HCT116 (cell line): ENCODE data around the gene GRIN3B. TPM values are rescaled to one million over a fixed set of nuclear protein-coding genes. Genes with fewer than 3 reads are reported as not detected.

ENCODE experiments used
- ATAC-seq: fragments of 200-7000 bp; cut with Tn5 transposase; 2 replicates; pipeline ENCODE4 v1.9.1; 2020; ENCODE audit warnings: mild to moderate bottlenecking, moderate library complexity
- BruUV-seq: library from RNA; stranded (reverse); fragments of 400-500 nt; replicated peaks from 2 replicates; lab custom pipeline; 2021; lab: Mats Ljungman, UMichigan
- CTCF ChIA-PET: fragments of 300-600 bp; sonication (Branson Sonifier 250); formaldehyde crosslinking; loops from one replicate; lab custom pipeline; 2021; ENCODE audit warnings: antibody characterized with exemption; lab: Charles Lee
- POLR2A ChIA-PET: fragments of 300-600, 350-600 bp; sonication (Branson Sonifier 250); formaldehyde crosslinking; loops from one replicate; lab custom pipeline; 2021; ENCODE audit warnings: antibody characterized with exemption; lab: Charles Lee
- RAD21 ChIA-PET, 2 experiments: fragments of 300-600 bp; sonication (Branson Sonifier 250); formaldehyde crosslinking; loops; one replicate each; lab custom pipeline; 2023; ENCODE audit warnings: low total read pairs in 2 of 2; ENCODE audit not compliant: uncharacterized antibody in 2 of 2, unreplicated experiment in 2 of 2, low non-redundant PET in 1 of 2; lab: Charles Lee
- DNase-seq: peaks from one replicate; pipeline ENCODE4 v3.0.0-alpha.2; 2010; ENCODE audit warnings: low read depth, low spot score
- H2AFZ ChIP-seq: fragments of 200-600 bp; shearing (Covaris generic), sonication (generic); 2 replicates; pipeline ENCODE4 v1.6.1; 2017; ENCODE audit warnings: low read depth, mixed run types, mixed read lengths, antibody characterized with exemption, low read length; ENCODE audit not compliant: poor library complexity, severe bottlenecking
- H3K27ac ChIP-seq: 2 replicates; pipeline ENCODE4 v1.5.1; 2012; ENCODE audit warnings: low read depth, low read length
- H3K27me3 ChIP-seq: fragments of 200-600 bp; sonication (generic); 2 replicates; pipeline ENCODE4 v1.6.1; 2016; ENCODE audit warnings: mixed run types, low read length, mixed read lengths; ENCODE audit not compliant: insufficient read depth
- H3K36me3 ChIP-seq, 2 experiments: fragments of 200-500 bp in 1 of 2; fragments of 200-600 bp in 1 of 2; sonication (Bioruptor generic) in 1 of 2; sonication (generic) in 1 of 2; 2 replicates each; pipeline versions ENCODE4 v1.5.1 to v1.6.1; 2014 to 2016; ENCODE audit warnings: low read length in 2 of 2, inconsistent platforms in 1 of 2, mixed read lengths in 1 of 2, mixed run types in 1 of 2; ENCODE audit not compliant: insufficient read depth in 2 of 2, control insufficient read depth in 1 of 2
- H3K4me1 ChIP-seq, 2 experiments: fragments of 200-600 bp in 1 of 2; sonication (generic) in 1 of 2; 2 replicates each; pipeline versions ENCODE4 v1.5.1 to v1.6.1; 2012 to 2017; ENCODE audit warnings: low read length in 2 of 2, inconsistent platforms in 1 of 2, mild to moderate bottlenecking in 1 of 2, mixed read lengths in 1 of 2, mixed run types in 1 of 2, moderate library complexity in 1 of 2; ENCODE audit not compliant: insufficient read depth in 2 of 2, control insufficient read depth in 1 of 2
- H3K4me2 ChIP-seq: fragments of 200-600 bp; sonication (generic); 2 replicates; pipeline ENCODE4 v1.6.1; 2017; ENCODE audit warnings: mixed run types, low read length, mixed read lengths
- H3K4me3 ChIP-seq, 2 experiments: fragments of 200-600 bp in 1 of 2; sonication (generic) in 1 of 2; replicated peaks in 1 of 2; 2 replicates each; pipeline ENCODE4 v1.5.1; 2011 to 2016; ENCODE audit warnings: low read length in 2 of 2, control low read depth in 1 of 2, low read depth in 1 of 2, mild to moderate bottlenecking in 1 of 2, mixed read lengths in 1 of 2, mixed run types in 1 of 2
- H3K79me2 ChIP-seq: fragments of 200-600 bp; sonication (generic); 2 replicates; pipeline ENCODE4 v1.6.1; 2017; ENCODE audit warnings: mild to moderate bottlenecking, mixed run types, low read length, moderate library complexity, mixed read lengths; ENCODE audit not compliant: insufficient read depth
- H3K9ac ChIP-seq: fragments of 200-600 bp; sonication (generic); 2 replicates; pipeline ENCODE4 v1.6.1; 2016; ENCODE audit warnings: low read length, mixed read lengths
- H3K9me2 ChIP-seq: fragments of 200-600 bp; sonication (generic), shearing (Covaris generic); 2 replicates; pipeline ENCODE4 v1.6.1; 2017; ENCODE audit warnings: mixed run types, mild to moderate bottlenecking, moderate library complexity; ENCODE audit not compliant: insufficient read depth
- H3K9me3 ChIP-seq, 2 experiments: fragments of 200-500 bp in 1 of 2; fragments of 200-600 bp in 1 of 2; sonication (Bioruptor generic) in 1 of 2; sonication (generic) in 1 of 2; 2 replicates each; pipeline ENCODE4 v1.6.1; 2014 to 2017; ENCODE audit warnings: low read length in 2 of 2, mixed read lengths in 2 of 2, inconsistent platforms in 1 of 2, low read depth in 1 of 2, mild to moderate bottlenecking in 1 of 2, mixed run types in 1 of 2, moderate library complexity in 1 of 2; ENCODE audit not compliant: control insufficient read depth in 1 of 2, insufficient read depth in 1 of 2
- H4K20me1 ChIP-seq: fragments of 200-600 bp; sonication (generic), shearing (Covaris generic); 2 replicates; pipeline ENCODE4 v1.6.1; 2017; ENCODE audit warnings: mixed run types, mild to moderate bottlenecking, moderate library complexity; ENCODE audit not compliant: insufficient read depth
- CBX3 ChIP-seq: IDR thresholded peaks from 2 replicates; pipeline ENCODE4 v1.6.1; 2012; ENCODE audit warnings: low read depth
- EGR1 ChIP-seq: IDR thresholded peaks from 2 replicates; pipeline ENCODE4 v1.6.1; 2012; ENCODE audit warnings: low read depth
- EZH2phosphoT487 ChIP-seq: fragments of 200-600 bp; IDR thresholded peaks from 2 replicates; pipeline ENCODE4 v1.6.1; 2018; ENCODE audit warnings: antibody characterized with exemption, borderline replicate concordance
- JUND ChIP-seq: IDR thresholded peaks from 2 replicates; pipeline ENCODE4 v1.6.1; 2012
- POLR2AphosphoS5 ChIP-seq: IDR thresholded peaks from 2 replicates; pipeline ENCODE4 v1.6.1; 2011; ENCODE audit warnings: mild to moderate bottlenecking, low read depth, low read length, moderate library complexity
- RAD21 ChIP-seq: IDR thresholded peaks from 2 replicates; pipeline ENCODE4 v1.6.1; 2012; ENCODE audit warnings: low read depth, mild to moderate bottlenecking
- TCF7L2 ChIP-seq: IDR thresholded peaks from 2 replicates; pipeline ENCODE4 v1.7.0; 2011; ENCODE audit warnings: borderline replicate concordance, inconsistent platforms; ENCODE audit not compliant: insufficient read depth, insufficient read length; ENCODE audit errors: extremely low read depth
- YY1 ChIP-seq: IDR thresholded peaks from 2 replicates; pipeline ENCODE4 v1.6.1; 2011; ENCODE audit warnings: low read length, low read depth, moderate library complexity, mild to moderate bottlenecking; ENCODE audit not compliant: insufficient replicate concordance; ENCODE audit errors: extremely low read depth
- ZFX ChIP-seq: fragments of 450-650 bp; IDR thresholded peaks from 2 replicates; pipeline ENCODE4 v1.6.1; 2017
- ZNF274 ChIP-seq: fragments of 200-500 bp; sonication (Bioruptor generic); IDR thresholded peaks from 2 replicates; pipeline ENCODE4 v1.6.1; 2014; ENCODE audit warnings: mild to moderate bottlenecking, low read depth, low read length, inconsistent platforms
- intact Hi-C: fragments of 100-400 bp; cut with micrococcal nuclease; formaldehyde crosslinking; loops from 2 replicates; pipeline ENCODE4 v1.10.0; 2022
- total RNA-seq: library from RNA; stranded (reverse); gene quantifications from one replicate; pipeline ENCODE4 v1.2.1, GENCODE V29; 2021; ENCODE audit not compliant: unreplicated experiment
- TF ChIP-seq, protein P1 (sequence below), 3 experiments: fragments of 200-600 bp in 1 of 3; sonication (generic) in 1 of 3; IDR thresholded peaks in 2 of 3; conservative IDR thresholded peaks in 1 of 3; 2 replicates each; pipeline ENCODE4 v1.5.1; 2012 to 2017; ENCODE audit warnings: low read depth in 2 of 3, low read length in 2 of 3, antibody characterized with exemption in 1 of 3, borderline replicate concordance in 1 of 3, control low read depth in 1 of 3, mild to moderate bottlenecking in 1 of 3, mixed read lengths in 1 of 3, mixed run types in 1 of 3, moderate library complexity in 1 of 3; ENCODE audit not compliant: insufficient read depth in 1 of 3

Gene GRIN3B
- total RNA-seq, 1 experiment from 2014 or later: 0.69 TPM

DNA sequence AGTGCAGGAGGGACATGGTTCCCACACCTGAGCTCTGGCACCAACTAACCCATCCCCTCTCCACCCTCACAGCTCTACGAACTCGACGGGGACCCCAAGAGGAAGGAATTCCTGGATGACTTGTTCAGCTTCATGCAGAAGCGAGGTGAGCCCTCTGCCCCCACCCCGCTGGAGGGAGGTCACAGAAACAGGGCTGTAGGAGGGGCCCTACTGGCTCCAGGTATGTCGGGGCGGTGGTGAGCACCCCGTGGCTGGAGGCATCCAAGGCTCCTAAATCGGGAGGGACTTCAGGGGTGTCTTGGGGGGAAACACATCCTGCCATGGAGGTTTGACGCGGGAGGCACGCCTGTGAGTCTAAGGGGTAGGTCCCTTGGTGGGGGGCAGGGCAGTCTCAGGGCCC is 40.2 kb upstream of the GRIN3B start (continued):
- TF ChIP-seq TCF7L2 (no peak), CBX3 (no peak), POLR2AphosphoS5 (no peak), RAD21 (no peak), ZNF274 (no peak), ZFX (no peak)
- TF ChIP-seq, protein P1, sequence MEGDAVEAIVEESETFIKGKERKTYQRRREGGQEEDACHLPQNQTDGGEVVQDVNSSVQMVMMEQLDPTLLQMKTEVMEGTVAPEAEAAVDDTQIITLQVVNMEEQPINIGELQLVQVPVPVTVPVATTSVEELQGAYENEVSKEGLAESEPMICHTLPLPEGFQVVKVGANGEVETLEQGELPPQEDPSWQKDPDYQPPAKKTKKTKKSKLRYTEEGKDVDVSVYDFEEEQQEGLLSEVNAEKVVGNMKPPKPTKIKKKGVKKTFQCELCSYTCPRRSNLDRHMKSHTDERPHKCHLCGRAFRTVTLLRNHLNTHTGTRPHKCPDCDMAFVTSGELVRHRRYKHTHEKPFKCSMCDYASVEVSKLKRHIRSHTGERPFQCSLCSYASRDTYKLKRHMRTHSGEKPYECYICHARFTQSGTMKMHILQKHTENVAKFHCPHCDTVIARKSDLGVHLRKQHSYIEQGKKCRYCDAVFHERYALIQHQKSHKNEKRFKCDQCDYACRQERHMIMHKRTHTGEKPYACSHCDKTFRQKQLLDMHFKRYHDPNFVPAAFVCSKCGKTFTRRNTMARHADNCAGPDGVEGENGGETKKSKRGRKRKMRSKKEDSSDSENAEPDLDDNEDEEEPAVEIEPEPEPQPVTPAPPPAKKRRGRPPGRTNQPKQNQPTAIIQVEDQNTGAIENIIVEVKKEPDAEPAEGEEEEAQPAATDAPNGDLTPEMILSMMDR (IDR thresholded peaks at IDR 0.05 in 2 of 3, conservative IDR thresholded peaks at IDR 0.05 in 1 of 3; ENCODE audit: borderline replicate concordance in 1 of 3, insufficient read depth in 1 of 3, low read depth in 2 of 3, low read length in 2 of 3): no peak; a peak in 1 of 6 replicates
- TF ChIP-seq, all 23 proteins: peak for 0

DNA sequence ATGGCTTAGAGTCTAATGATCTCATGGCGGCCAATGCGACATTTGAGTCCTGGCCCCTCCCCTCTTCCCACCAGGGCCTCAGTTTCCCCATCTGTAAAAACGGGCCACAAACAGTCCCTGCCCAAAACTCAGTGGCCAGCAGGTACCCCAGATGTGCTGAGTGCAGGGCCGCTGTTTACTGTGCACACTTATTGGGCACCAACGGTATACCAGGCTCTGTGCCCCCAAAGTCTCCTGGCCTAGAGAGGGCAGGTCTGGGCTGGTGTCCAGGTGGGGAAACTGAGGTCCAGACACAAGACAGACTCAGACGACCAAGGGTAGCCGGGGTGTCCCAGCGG is 39.6 kb upstream of the GRIN3B start:
- Histone ChIP-seq H3K27ac (no peak overlapping the region), H3K4me2 (no peak overlapping the region), H3K4me3 (no peak overlapping the region), H3K9me2 (no peaks in the 10 kb centered on the region), H3K36me3 (peaks cover 0 to 12% of the 10 kb centered on the region in 2 experiments; a peak in 2 of 4 replicates), H3K4me1 (peaks cover 43 to 68% of the 10 kb centered on the region in 2 experiments), H3K9ac (no peak overlapping the region), H2AFZ (no peak overlapping the region), H3K79me2 (peaks cover 4% of the 10 kb centered on the region; the same call in 1 of the 2 replicates), H4K20me1 (no peaks in the 10 kb centered on the region), H3K9me3 (no peaks in the 10 kb centered on the region), H3K27me3 (no peaks in the 10 kb centered on the region)
- ChIA-PET CTCF (interaction anchor here (0.9 kb wide), 1 partner anchor 10 kb away, joined by 3 read pairs; no protein-coding TSS in a partner anchor), POLR2A (interaction anchor here (1.3 kb wide), 1 partner anchor 23 kb away, joined by 3 read pairs; the partner anchor contains the start of gene WDR18), RAD21 (no interaction called here)
- ATAC-seq (no peak), DNase-seq (no peak)
- TF ChIP-seq POLR2AphosphoS5 (no peak), JUND (no peak), EGR1 (no peak), YY1 (no peak), EZH2phosphoT487 (no peak)
- TF ChIP-seq, protein P1 (IDR thresholded peaks at IDR 0.05 in 2 of 3, conservative IDR thresholded peaks at IDR 0.05 in 1 of 3; ENCODE audit: borderline replicate concordance in 1 of 3, insufficient read depth in 1 of 3, low read depth in 2 of 3, low read length in 2 of 3): no peak
- intact Hi-C loops: no loop called here
- BruUV-seq: no TSS peak
